ENCODE data around the gene NUP205. TPM values are rescaled to one million over a fixed set of nuclear protein-coding genes. Genes with fewer than 3 reads are reported as not detected.

Gene NUP205
- total and polyA plus RNA-seq, 2 donors (not counting 1 experiment from before 2014, with no cell fraction given): 31.4 to 70.3 TPM

DNA sequence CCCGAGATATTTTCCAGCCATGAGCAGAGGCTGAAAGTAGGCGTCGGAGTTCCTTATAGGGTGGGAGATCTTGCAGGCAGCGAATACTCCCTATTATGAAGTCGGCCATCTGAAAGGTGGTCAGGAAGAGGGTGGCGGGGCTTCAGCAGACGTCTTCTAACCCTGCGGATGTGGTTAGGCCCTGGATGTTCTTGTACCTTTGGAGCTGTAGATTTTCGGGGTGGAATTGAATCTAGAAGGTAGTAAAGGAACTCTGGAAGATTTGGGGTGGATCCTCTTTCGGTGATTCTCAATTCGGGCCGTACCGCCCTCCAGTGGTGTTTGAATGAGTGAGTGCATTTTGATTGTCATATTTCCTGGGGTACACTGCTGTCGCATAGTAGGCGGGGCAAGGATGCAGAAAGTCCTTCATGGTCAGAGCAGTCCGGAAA, 635 bp downstream of the NUP205 start:
- Histone ChIP-seq H3K27me3 (replicated peaks in 1 of 4; ENCODE audit: control extremely low read depth in 1 of 4, control insufficient read depth in 3 of 4, insufficient read depth in 4 of 4, low read length in 3 of 4) (no peaks in the 10 kb centered on the region), H3K36me3 (replicated peaks in 1 of 2; ENCODE audit: control extremely low read depth in 1 of 2, control insufficient read depth in 1 of 2, extremely low read depth in 1 of 2, insufficient read depth in 2 of 2, low read length in 1 of 2) (no peaks in the 10 kb centered on the region), H3K9ac (ENCODE audit: low read length) (peak overlapping the region; percentile 90), H3K9me3 (ENCODE audit: control extremely low read depth in 1 of 3, control insufficient read depth in 2 of 3, insufficient read depth in 1 of 3, low read length in 2 of 3) (no peaks in the 10 kb centered on the region), H3K4me1 (ENCODE audit: control insufficient read depth in 2 of 2, insufficient read depth in 2 of 2, low read length in 2 of 2) (peaks cover 3 to 6% of the 10 kb centered on the region in 2 donors), H3K4me2 (replicated peaks; ENCODE audit: low read depth, low read length, poor library complexity, severe bottlenecking) (peak overlapping the region; percentile 92), H3K27ac (ENCODE audit: low read length in 2 of 2) (peak overlapping the region; percentile 95 to 98), H3K79me2 (ENCODE audit: control insufficient read depth, insufficient read depth, low read length) (peaks cover 48% of the 10 kb centered on the region), H2AFZ (ENCODE audit: insufficient read depth, low read depth, low read length, poor library complexity, severe bottlenecking) (peak overlapping the region; percentile 99), H4K20me1 (ENCODE audit: control insufficient read depth, insufficient read depth, low read length, poor library complexity, severe bottlenecking) (no peaks in the 10 kb centered on the region), H3K4me3 (ENCODE audit: control extremely low read depth in 1 of 5, extremely low read depth in 1 of 5, insufficient read depth in 1 of 5, low read depth in 2 of 5, low read length in 4 of 5) (peak overlapping the region; percentile 77 to 100 (median 97))
- no peaks in the 10 kb centered on the region for H3K9me3 Mint-ChIP-seq (ENCODE audit: insufficient read depth)
- WGBS (ENCODE audit: insufficient coverage): under 1% methylated on average over 16 of the region's 16 CpGs
- ATAC-seq (ENCODE audit: low read depth) (peak; percentile 63), DNase-seq (peak; percentile 83)
- H3K4me3 Mint-ChIP-seq: no peak overlapping the region
- peaks cover 14% of the 10 kb centered on the region for H3K4me1 Mint-ChIP-seq
- intact Hi-C loops (cut with micrococcal nuclease): loop anchor here (1.0 to 5.0 kb wide), 4 partner anchors 143 to 1431 kb away; partner anchors contain the start of genes LRGUK, MTPN and SLC35B4
- CTCF ChIA-PET: interaction anchor here (1.1 kb wide), 1 partner anchor 49 kb away, joined by 4 read pairs; the partner anchor contains the start of gene CNOT4
- H3K27ac Mint-ChIP-seq: no peak overlapping the region
- POLR2A ChIA-PET: no interaction called here
- no peak for TF ChIP-seq EZH2 (IDR thresholded peaks at IDR 0.05; ENCODE audit: borderline replicate concordance, insufficient read depth, low read depth, low read length, poor library complexity, severe bottlenecking)
- TF ChIP-seq, protein P1, sequence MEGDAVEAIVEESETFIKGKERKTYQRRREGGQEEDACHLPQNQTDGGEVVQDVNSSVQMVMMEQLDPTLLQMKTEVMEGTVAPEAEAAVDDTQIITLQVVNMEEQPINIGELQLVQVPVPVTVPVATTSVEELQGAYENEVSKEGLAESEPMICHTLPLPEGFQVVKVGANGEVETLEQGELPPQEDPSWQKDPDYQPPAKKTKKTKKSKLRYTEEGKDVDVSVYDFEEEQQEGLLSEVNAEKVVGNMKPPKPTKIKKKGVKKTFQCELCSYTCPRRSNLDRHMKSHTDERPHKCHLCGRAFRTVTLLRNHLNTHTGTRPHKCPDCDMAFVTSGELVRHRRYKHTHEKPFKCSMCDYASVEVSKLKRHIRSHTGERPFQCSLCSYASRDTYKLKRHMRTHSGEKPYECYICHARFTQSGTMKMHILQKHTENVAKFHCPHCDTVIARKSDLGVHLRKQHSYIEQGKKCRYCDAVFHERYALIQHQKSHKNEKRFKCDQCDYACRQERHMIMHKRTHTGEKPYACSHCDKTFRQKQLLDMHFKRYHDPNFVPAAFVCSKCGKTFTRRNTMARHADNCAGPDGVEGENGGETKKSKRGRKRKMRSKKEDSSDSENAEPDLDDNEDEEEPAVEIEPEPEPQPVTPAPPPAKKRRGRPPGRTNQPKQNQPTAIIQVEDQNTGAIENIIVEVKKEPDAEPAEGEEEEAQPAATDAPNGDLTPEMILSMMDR (IDR thresholded peaks at IDR 0.05): peak; percentile 70
- H3K27me3 Mint-ChIP-seq: peaks cover 5% of the 10 kb centered on the region

DNA sequence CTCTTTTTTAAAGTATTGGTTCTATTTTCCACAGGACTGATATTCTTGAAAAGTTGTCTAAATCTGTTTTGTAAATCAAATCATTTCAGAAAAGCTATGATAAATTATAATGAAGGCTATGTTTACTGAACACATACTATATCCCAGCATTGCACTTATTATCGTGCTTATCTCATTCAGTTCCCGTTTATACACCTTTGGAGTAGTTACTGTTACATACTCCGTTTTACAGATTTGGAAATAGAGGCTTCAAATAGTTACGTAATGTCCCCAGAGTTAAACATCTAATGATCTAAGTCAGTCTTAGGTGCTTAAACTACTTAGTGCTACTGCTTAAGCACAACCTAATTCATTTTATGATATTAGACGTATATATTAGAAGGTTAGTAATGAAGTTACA, 1.2 kb downstream of the NUP205 start:
- Histone ChIP-seq H3K9ac (ENCODE audit: low read length) (peak overlapping the region; percentile 90), H3K4me1 (ENCODE audit: control insufficient read depth in 2 of 2, insufficient read depth in 2 of 2, low read length in 2 of 2) (peaks cover 3 to 6% of the 10 kb centered on the region in 2 donors), H3K4me3 (ENCODE audit: control extremely low read depth in 1 of 5, extremely low read depth in 1 of 5, insufficient read depth in 1 of 5, low read depth in 2 of 5, low read length in 4 of 5) (peak overlapping the region; percentile 77 to 100 (median 97)), H3K27ac (ENCODE audit: low read length in 2 of 2) (peak overlapping the region; percentile 95 to 98), H3K36me3 (replicated peaks in 1 of 2; ENCODE audit: control extremely low read depth in 1 of 2, control insufficient read depth in 1 of 2, extremely low read depth in 1 of 2, insufficient read depth in 2 of 2, low read length in 1 of 2) (no peaks in the 10 kb centered on the region), H3K79me2 (ENCODE audit: control insufficient read depth, insufficient read depth, low read length) (peaks cover 53% of the 10 kb centered on the region), H3K27me3 (replicated peaks in 1 of 4; ENCODE audit: control extremely low read depth in 1 of 4, control insufficient read depth in 3 of 4, insufficient read depth in 4 of 4, low read length in 3 of 4) (no peaks in the 10 kb centered on the region), H3K4me2 (replicated peaks; ENCODE audit: low read depth, low read length, poor library complexity, severe bottlenecking) (peak overlapping the region; percentile 92), H2AFZ (ENCODE audit: insufficient read depth, low read depth, low read length, poor library complexity, severe bottlenecking) (peak overlapping the region; percentile 99), H4K20me1 (ENCODE audit: control insufficient read depth, insufficient read depth, low read length, poor library complexity, severe bottlenecking) (no peaks in the 10 kb centered on the region), H3K9me3 (ENCODE audit: control extremely low read depth in 1 of 3, control insufficient read depth in 2 of 3, insufficient read depth in 1 of 3, low read length in 2 of 3) (no peaks in the 10 kb centered on the region)
- Mint-ChIP-seq H3K4me1 (peaks cover 14% of the 10 kb centered on the region), H3K4me3 (no peak overlapping the region), H3K9me3 (ENCODE audit: insufficient read depth) (no peaks in the 10 kb centered on the region), H3K27ac (no peak overlapping the region), H3K27me3 (peaks cover 5% of the 10 kb centered on the region)
- ChIA-PET CTCF (interaction anchor here (1.1 kb wide), 1 partner anchor 49 kb away, joined by 4 read pairs; the partner anchor contains the start of gene CNOT4), POLR2A (no interaction called here)
- WGBS (ENCODE audit: insufficient coverage): no CpG with 5 or more reads among the region's 5 CpGs
- no peak for ATAC-seq (ENCODE audit: low read depth)
- no peak for DNase-seq
- intact Hi-C loops (cut with micrococcal nuclease): loop anchor here (1.0 to 5.0 kb wide), 4 partner anchors 144 to 1432 kb away; partner anchors contain the start of genes LRGUK, MTPN and SLC35B4
- no peak for TF ChIP-seq EZH2 (IDR thresholded peaks at IDR 0.05; ENCODE audit: borderline replicate concordance, insufficient read depth, low read depth, low read length, poor library complexity, severe bottlenecking)
- TF ChIP-seq, protein P1 (IDR thresholded peaks at IDR 0.05): no peak
